ENCODE results near the gene ITPRIP.

DNA sequence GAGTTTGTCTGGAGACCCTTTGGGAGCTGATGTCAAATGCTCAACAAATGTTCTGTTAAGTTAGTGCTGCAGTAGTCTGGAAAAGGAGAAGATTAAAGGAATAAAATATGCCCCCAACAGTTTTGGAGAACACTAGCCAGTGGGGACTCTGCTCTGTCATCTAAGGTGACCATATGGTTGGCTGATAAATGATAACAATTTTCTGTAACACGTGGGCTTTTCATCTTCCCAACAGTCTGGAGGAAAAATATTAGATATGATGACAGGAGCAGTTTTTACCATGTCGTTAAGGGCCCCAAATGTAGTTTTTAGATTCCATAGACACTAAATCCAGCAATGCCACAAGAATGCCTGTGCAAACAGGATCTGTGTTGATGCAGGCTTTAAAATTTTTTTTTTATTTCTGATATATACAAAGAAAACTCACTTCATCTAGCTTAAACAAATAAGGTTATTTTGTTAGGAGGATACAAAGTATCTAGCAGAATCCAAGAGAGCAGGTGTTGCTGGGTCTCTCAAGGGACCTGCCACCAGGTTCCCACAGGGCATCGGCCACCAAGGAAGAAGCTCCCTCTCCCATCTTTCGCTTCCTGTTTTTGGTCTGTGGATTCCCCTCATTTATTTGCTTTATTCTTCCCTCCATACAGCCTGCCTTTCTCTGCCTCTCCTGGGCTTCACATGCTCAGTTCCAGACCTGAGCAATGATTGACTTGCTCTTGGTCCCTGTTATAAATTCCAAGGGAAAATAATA lies 9.2 kb upstream of the ITPRIP start:
- TF ChIP-seq GLIS3 (CRISPR knock-in tag; IDR thresholded peaks at IDR 0.05) (no peak), PATZ1 (CRISPR knock-in tag; IDR thresholded peaks at IDR 0.05; ENCODE audit: borderline replicate concordance) (no peak), ZFP30 (CRISPR knock-in tag; IDR thresholded peaks at IDR 0.05) (no peak), SNAI2 (CRISPR knock-in tag; IDR thresholded peaks at IDR 0.05) (no peak)
